WTC11 (cell line): ENCODE measurements around the gene ALKBH2. TPM values are rescaled to one million over a fixed set of nuclear protein-coding genes. Genes with fewer than 3 reads are reported as not detected.

ENCODE experiments used
- ATAC-seq: fragments of 200-7000 bp; cut with Tn5 transposase; 2 replicates; pipeline ENCODE4 v1.10.0; 2021; ENCODE audit warnings: mild to moderate bottlenecking, moderate library complexity
- CTCF ChIA-PET: fragments of 300-600 bp; sonication (Branson Sonifier 250); formaldehyde crosslinking; loops from one replicate; lab custom pipeline; 2021; ENCODE audit warnings: antibody characterized with exemption; lab: Charles Lee
- POLR2A ChIA-PET: fragments of 350-600 bp; sonication (Branson Sonifier 250); formaldehyde crosslinking; loops from one replicate; lab custom pipeline; 2021; ENCODE audit warnings: antibody characterized with exemption; lab: Charles Lee
- DNase-seq: peaks from one replicate; pipeline ENCODE4 v3.0.0; 2021; ENCODE audit warnings: low spot score
- H3K27ac Mint-ChIP-seq: 2 replicates; pipeline ENCODE4 v1.8.0; 2021; ENCODE audit warnings: mixed read lengths
- H3K27me3 Mint-ChIP-seq: 2 replicates; pipeline ENCODE4 v1.8.0; 2021; ENCODE audit warnings: low read depth, mild to moderate bottlenecking, moderate library complexity, mixed read lengths
- H3K36me3 Mint-ChIP-seq: 2 replicates; pipeline ENCODE4 v1.8.0; 2021; ENCODE audit warnings: mixed read lengths
- H3K4me1 Mint-ChIP-seq: 2 replicates; pipeline ENCODE4 v1.8.0; 2022; ENCODE audit warnings: mixed read lengths
- H3K4me3 Mint-ChIP-seq: 2 replicates; pipeline ENCODE4 v1.8.0; 2021; ENCODE audit warnings: mild to moderate bottlenecking, moderate library complexity, mixed read lengths
- H3K9me3 Mint-ChIP-seq: 2 replicates; pipeline ENCODE4 v1.8.0; 2021; ENCODE audit warnings: mixed read lengths
- ETV6 ChIP-seq: sonication (generic); formaldehyde crosslinking; IDR thresholded peaks from 2 replicates; pipeline ENCODE4 v1.8.1; 2022; ENCODE audit warnings: mild to moderate bottlenecking, missing genetic modification reagents
- HMGA2 ChIP-seq: fragments of 250-450 bp; sonication (Bioruptor Pico); IDR thresholded peaks from 2 replicates; pipeline ENCODE4 v1.4.0; 2021; ENCODE audit warnings: mild to moderate bottlenecking, moderate library complexity
- IRF2 ChIP-seq: sonication (generic); formaldehyde crosslinking; IDR thresholded peaks from 2 replicates; pipeline ENCODE4 v1.8.0; 2022; ENCODE audit warnings: low read depth, missing genetic modification reagents, borderline replicate concordance
- JAZF1 ChIP-seq: fragments of 250-450 bp; sonication (Bioruptor Pico); IDR thresholded peaks from 2 replicates; pipeline ENCODE4 v1.9.0; 2021; ENCODE audit warnings: moderate library complexity, mild to moderate bottlenecking, inconsistent platforms
- NFYB ChIP-seq: sonication (generic); formaldehyde crosslinking; conservative IDR thresholded peaks from 2 replicates; pipeline ENCODE4 v1.8.0; 2022; ENCODE audit warnings: low read depth, missing genetic modification reagents
- NR2C2 ChIP-seq: sonication (generic); formaldehyde crosslinking; IDR thresholded peaks from 2 replicates; pipeline ENCODE4 v1.8.0; 2022; ENCODE audit warnings: mild to moderate bottlenecking, missing genetic modification reagents
- NR3C1 ChIP-seq: sonication (generic); formaldehyde crosslinking; conservative IDR thresholded peaks from 2 replicates; pipeline ENCODE4 v1.8.1; 2023; ENCODE audit warnings: low read depth, mild to moderate bottlenecking, missing genetic modification reagents
- TCF7 ChIP-seq: sonication (generic); formaldehyde crosslinking; IDR thresholded peaks from 2 replicates; pipeline ENCODE4 v1.8.0; 2022; ENCODE audit warnings: mild to moderate bottlenecking, low read depth, missing genetic modification reagents, moderate library complexity
- ZBTB21 ChIP-seq: sonication (generic); formaldehyde crosslinking; IDR thresholded peaks from 2 replicates; pipeline ENCODE4 v1.8.1; 2023; ENCODE audit warnings: mild to moderate bottlenecking, missing genetic modification reagents, borderline replicate concordance
- ZNF121 ChIP-seq: sonication (generic); formaldehyde crosslinking; IDR thresholded peaks from 2 replicates; pipeline ENCODE4 v1.8.0; 2023; ENCODE audit warnings: missing genetic modification reagents
- ZNF219 ChIP-seq: sonication (generic); formaldehyde crosslinking; IDR thresholded peaks from 2 replicates; pipeline ENCODE4 v1.8.0; 2023; ENCODE audit warnings: missing genetic modification reagents, mild to moderate bottlenecking, borderline replicate concordance
- ZNF263 ChIP-seq: sonication (generic); formaldehyde crosslinking; IDR thresholded peaks from 2 replicates; pipeline ENCODE4 v1.8.1; 2022; ENCODE audit warnings: low read depth, mild to moderate bottlenecking, moderate library complexity, missing genetic modification reagents
- ZNF416 ChIP-seq: fragments of 250-450 bp; sonication (Bioruptor Pico); IDR thresholded peaks from 2 replicates; pipeline ENCODE4 v1.9.0; 2021; ENCODE audit warnings: mild to moderate bottlenecking, inconsistent platforms
- ZNF671 ChIP-seq: fragments of 250-450 bp; sonication (Bioruptor Pico); IDR thresholded peaks from 2 replicates; pipeline ENCODE4 v1.8.0; 2021; ENCODE audit warnings: mild to moderate bottlenecking
- total RNA-seq: library from RNA; stranded (reverse); gene quantifications from 3 replicates; pipeline ENCODE4 v1.2.3, GENCODE V29; 2021
- TF ChIP-seq, protein P1 (sequence below): fragments of 250-450 bp; sonication (Bioruptor Pico); conservative IDR thresholded peaks from 2 replicates; pipeline ENCODE4 v1.9.0; 2021; ENCODE audit warnings: mild to moderate bottlenecking
- TF ChIP-seq, protein P2 (sequence below): sonication (generic); formaldehyde crosslinking; IDR thresholded peaks from 2 replicates; pipeline ENCODE4 v1.8.1; 2022; ENCODE audit warnings: missing genetic modification reagents, borderline replicate concordance
- TF ChIP-seq, protein P3 (sequence below): sonication (generic); formaldehyde crosslinking; conservative IDR thresholded peaks from 2 replicates; pipeline ENCODE4 v1.8.1; 2022; ENCODE audit warnings: mild to moderate bottlenecking, missing genetic modification reagents
- TF ChIP-seq, protein P4 (sequence below): fragments of 250-450 bp; sonication (Bioruptor Pico); IDR thresholded peaks from 2 replicates; pipeline ENCODE4 v1.9.0; 2021; ENCODE audit warnings: mild to moderate bottlenecking
- TF ChIP-seq, protein P5 (sequence below): sonication (generic); formaldehyde crosslinking; IDR thresholded peaks from 2 replicates; pipeline ENCODE4 v1.8.0; 2023; ENCODE audit warnings: missing genetic modification reagents
- TF ChIP-seq, protein P6 (sequence below): fragments of 200-600 bp; IDR thresholded peaks from 2 replicates; pipeline ENCODE4 v1.8.0; 2022; ENCODE audit warnings: antibody characterized with exemption
- TF ChIP-seq, protein P7 (sequence below): sonication (generic); formaldehyde crosslinking; IDR thresholded peaks from 2 replicates; pipeline ENCODE4 v1.8.0; 2022; ENCODE audit warnings: mild to moderate bottlenecking, missing genetic modification reagents

ALKBH2 gene
- total RNA-seq, 1 experiment from 2014 or later = 15.2 TPM

DNA sequence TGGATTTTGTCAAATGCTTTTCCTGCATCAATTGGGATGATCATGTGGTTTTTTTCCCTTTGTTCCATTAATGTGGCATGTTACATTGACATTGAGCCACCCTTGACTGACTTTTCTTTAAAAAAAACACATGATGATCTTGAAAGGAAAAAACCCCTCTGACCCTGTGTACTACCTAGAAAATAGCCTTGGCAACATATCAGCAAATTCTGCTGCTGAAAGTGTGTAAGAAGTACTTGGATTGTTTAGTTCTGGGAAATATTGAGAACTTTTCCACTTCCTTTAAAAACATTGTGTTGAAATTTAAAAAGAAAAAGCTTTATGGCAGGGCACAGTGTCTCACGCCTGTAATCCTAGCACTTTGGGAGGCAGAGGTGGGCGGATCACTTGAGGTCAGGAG is 43.8 kb upstream of the ALKBH2 start:
- no peak for DNase-seq
- TF ChIP-seq ZNF121 (CRISPR knock-in tag) = no peak
- no peak for TF ChIP-seq TCF7 (CRISPR knock-in tag)
- TF ChIP-seq, protein P1, sequence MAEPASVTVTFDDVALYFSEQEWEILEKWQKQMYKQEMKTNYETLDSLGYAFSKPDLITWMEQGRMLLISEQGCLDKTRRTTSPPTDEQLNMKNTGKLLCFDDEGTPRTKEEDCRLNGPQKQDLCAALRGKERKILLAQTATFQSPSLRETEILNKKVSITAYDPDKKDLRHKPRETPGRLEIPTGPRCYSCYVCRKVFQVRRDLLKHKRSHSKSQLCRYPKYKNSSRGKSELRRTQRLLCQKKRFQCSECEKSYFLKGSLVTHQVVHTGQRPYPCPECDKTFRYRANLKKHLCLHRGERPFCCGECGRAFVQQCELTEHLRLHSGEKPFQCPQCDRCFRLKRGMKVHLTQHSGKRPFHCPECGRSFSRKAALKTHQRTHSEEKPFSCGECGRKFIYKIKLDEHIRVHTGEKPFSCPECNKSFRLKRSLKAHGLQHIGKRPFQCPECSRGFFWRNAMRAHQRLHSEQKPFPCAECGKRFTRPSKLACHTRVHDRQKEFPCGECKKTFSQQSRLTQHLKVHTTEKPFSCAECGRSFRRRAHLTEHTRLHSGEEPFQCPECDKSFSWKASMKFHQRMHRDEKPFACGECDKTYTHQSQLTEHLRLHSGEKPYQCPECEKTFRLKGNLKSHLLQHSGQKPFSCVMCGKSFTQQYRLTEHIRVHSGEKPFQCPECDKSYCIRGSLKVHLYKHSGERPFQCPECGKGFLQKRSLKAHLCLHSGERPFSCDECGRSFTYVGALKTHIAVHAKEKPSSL (CRISPR knock-in tag) = no peak
- no peak for TF ChIP-seq IRF2 (CRISPR knock-in tag)
- TF ChIP-seq JAZF1 = no peak
- TF ChIP-seq, protein P2, sequence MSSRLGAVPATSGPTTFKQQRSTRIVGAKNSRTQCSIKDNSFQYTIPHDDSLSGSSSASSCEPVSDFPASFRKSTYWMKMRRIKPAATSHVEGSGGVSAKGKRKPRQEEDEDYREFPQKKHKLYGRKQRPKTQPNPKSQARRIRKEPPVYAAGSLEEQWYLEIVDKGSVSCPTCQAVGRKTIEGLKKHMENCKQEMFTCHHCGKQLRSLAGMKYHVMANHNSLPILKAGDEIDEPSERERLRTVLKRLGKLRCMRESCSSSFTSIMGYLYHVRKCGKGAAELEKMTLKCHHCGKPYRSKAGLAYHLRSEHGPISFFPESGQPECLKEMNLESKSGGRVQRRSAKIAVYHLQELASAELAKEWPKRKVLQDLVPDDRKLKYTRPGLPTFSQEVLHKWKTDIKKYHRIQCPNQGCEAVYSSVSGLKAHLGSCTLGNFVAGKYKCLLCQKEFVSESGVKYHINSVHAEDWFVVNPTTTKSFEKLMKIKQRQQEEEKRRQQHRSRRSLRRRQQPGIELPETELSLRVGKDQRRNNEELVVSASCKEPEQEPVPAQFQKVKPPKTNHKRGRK (CRISPR knock-in tag) = no peak
- TF ChIP-seq, protein P3, sequence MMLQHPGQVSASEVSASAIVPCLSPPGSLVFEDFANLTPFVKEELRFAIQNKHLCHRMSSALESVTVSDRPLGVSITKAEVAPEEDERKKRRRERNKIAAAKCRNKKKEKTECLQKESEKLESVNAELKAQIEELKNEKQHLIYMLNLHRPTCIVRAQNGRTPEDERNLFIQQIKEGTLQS (CRISPR knock-in tag) = no peak
- TF ChIP-seq ETV6 (CRISPR knock-in tag) = no peak
- TF ChIP-seq ZNF263 (CRISPR knock-in tag) = no peak
- no peak for TF ChIP-seq ZBTB21 (CRISPR knock-in tag)
- TF ChIP-seq ZNF671 (CRISPR knock-in tag) = no peak
- TF ChIP-seq NR3C1 (CRISPR knock-in tag) = no peak
- H3K9me3 Mint-ChIP-seq = peaks cover 16% of the 10 kb centered on the region
- ATAC-seq = no peak
- no peaks in the 10 kb centered on the region for H3K4me1 Mint-ChIP-seq
- no peaks in the 10 kb centered on the region for H3K36me3 Mint-ChIP-seq
- H3K4me3 Mint-ChIP-seq = no peak overlapping the region
- ChIA-PET CTCF (interaction anchor here (3.4 kb wide), 1 partner anchor 25 kb away, joined by 13 read pairs; no protein-coding TSS in a partner anchor), POLR2A (no interaction called here)
- H3K27me3 Mint-ChIP-seq = no peaks in the 10 kb centered on the region; the same call in 1 of the 2 replicates
- H3K27ac Mint-ChIP-seq = no peak overlapping the region

DNA sequence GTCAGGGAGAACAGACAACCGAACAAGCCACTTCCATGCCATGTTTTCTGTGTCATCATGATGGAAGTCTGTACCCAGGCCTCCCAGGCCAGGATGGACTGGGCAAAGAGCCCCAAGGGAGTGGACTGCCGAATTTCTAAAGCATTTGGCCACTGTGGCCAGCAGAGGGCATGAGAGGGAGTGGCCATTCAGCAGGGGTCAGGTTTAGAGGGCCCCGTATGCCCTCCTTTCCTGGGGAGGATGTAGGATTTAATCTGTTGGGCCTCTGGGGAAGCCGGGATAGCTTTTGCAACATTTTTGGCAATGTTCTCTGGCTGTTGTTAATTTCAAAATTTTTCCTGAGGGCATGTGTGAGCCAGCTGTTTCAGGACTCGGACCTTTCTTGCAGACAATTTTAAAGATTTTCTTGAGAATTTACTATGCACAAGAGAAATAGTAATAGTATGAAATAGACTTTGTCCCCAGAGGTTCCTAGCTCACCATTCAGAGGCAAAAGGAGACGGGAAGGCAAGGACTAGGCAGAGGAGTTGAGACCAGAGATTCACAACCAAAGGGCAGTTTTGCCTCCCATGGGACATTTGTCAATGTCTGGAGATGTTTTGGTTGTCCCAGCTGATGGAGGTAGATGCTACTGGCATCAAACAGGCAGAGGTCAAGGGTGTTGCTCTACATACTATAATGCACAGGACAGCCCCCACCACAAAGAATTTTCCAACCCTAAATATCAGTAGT is 41.1 kb upstream of the ALKBH2 start:
- ATAC-seq (peak; percentile 93), DNase-seq (peak; percentile 75)
- ChIA-PET POLR2A (interaction anchor here (0.8 kb wide), 1 partner anchor 21 kb away, joined by 3 read pairs; no protein-coding TSS in a partner anchor), CTCF (interaction anchor here (0.7 to 2.4 kb wide), 13 partner anchors 10 to 294 kb away, joined by 3 to 10 read pairs (median 4); partner anchors contain the start of gene ACACB)
- H3K4me1 Mint-ChIP-seq = peaks cover 2% of the 10 kb centered on the region; the same call in 1 of the 2 replicates
- H3K27ac Mint-ChIP-seq = no peak overlapping the region
- no peaks in the 10 kb centered on the region for H3K36me3 Mint-ChIP-seq
- no peak overlapping the region for H3K4me3 Mint-ChIP-seq
- H3K27me3 Mint-ChIP-seq = no peaks in the 10 kb centered on the region; the same call in 1 of the 2 replicates
- H3K9me3 Mint-ChIP-seq = peaks cover 16% of the 10 kb centered on the region
- TF ChIP-seq NFYB (CRISPR knock-in tag) (no peak), NR2C2 (CRISPR knock-in tag) (no peak), ZNF263 (CRISPR knock-in tag) (no peak), ZNF416 (CRISPR knock-in tag) (no peak), JAZF1 (no peak), ZNF219 (CRISPR knock-in tag) (no peak), HMGA2 (CRISPR knock-in tag) (no peak)
- TF ChIP-seq, protein P4, sequence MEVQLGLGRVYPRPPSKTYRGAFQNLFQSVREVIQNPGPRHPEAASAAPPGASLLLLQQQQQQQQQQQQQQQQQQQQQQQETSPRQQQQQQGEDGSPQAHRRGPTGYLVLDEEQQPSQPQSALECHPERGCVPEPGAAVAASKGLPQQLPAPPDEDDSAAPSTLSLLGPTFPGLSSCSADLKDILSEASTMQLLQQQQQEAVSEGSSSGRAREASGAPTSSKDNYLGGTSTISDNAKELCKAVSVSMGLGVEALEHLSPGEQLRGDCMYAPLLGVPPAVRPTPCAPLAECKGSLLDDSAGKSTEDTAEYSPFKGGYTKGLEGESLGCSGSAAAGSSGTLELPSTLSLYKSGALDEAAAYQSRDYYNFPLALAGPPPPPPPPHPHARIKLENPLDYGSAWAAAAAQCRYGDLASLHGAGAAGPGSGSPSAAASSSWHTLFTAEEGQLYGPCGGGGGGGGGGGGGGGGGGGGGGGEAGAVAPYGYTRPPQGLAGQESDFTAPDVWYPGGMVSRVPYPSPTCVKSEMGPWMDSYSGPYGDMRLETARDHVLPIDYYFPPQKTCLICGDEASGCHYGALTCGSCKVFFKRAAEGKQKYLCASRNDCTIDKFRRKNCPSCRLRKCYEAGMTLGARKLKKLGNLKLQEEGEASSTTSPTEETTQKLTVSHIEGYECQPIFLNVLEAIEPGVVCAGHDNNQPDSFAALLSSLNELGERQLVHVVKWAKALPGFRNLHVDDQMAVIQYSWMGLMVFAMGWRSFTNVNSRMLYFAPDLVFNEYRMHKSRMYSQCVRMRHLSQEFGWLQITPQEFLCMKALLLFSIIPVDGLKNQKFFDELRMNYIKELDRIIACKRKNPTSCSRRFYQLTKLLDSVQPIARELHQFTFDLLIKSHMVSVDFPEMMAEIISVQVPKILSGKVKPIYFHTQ (CRISPR knock-in tag) = no peak
- TF ChIP-seq, protein P5, sequence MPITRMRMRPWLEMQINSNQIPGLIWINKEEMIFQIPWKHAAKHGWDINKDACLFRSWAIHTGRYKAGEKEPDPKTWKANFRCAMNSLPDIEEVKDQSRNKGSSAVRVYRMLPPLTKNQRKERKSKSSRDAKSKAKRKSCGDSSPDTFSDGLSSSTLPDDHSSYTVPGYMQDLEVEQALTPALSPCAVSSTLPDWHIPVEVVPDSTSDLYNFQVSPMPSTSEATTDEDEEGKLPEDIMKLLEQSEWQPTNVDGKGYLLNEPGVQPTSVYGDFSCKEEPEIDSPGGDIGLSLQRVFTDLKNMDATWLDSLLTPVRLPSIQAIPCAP = no peak
- TF ChIP-seq, protein P2 (CRISPR knock-in tag) = no peak
- TF ChIP-seq, protein P6, sequence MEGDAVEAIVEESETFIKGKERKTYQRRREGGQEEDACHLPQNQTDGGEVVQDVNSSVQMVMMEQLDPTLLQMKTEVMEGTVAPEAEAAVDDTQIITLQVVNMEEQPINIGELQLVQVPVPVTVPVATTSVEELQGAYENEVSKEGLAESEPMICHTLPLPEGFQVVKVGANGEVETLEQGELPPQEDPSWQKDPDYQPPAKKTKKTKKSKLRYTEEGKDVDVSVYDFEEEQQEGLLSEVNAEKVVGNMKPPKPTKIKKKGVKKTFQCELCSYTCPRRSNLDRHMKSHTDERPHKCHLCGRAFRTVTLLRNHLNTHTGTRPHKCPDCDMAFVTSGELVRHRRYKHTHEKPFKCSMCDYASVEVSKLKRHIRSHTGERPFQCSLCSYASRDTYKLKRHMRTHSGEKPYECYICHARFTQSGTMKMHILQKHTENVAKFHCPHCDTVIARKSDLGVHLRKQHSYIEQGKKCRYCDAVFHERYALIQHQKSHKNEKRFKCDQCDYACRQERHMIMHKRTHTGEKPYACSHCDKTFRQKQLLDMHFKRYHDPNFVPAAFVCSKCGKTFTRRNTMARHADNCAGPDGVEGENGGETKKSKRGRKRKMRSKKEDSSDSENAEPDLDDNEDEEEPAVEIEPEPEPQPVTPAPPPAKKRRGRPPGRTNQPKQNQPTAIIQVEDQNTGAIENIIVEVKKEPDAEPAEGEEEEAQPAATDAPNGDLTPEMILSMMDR = no peak; the same call in 1 of the 2 replicates
- TF ChIP-seq, protein P7, sequence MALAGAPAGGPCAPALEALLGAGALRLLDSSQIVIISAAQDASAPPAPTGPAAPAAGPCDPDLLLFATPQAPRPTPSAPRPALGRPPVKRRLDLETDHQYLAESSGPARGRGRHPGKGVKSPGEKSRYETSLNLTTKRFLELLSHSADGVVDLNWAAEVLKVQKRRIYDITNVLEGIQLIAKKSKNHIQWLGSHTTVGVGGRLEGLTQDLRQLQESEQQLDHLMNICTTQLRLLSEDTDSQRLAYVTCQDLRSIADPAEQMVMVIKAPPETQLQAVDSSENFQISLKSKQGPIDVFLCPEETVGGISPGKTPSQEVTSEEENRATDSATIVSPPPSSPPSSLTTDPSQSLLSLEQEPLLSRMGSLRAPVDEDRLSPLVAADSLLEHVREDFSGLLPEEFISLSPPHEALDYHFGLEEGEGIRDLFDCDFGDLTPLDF (CRISPR knock-in tag) = no peak
